Muscle layer of duodenum (tissue), 2 donors: ENCODE measurements around the gene HABP4.

Experiments
- H3K27ac ChIP-seq: one replicate; pipeline ENCODE4 v1.7.0; 2013; ENCODE audit warnings: mild to moderate bottlenecking, low read length
- H3K27me3 ChIP-seq: one replicate; pipeline ENCODE4 v1.7.0; 2013; ENCODE audit warnings: low read depth, mild to moderate bottlenecking, control low read depth, low read length
- H3K36me3 ChIP-seq, 2 donors: one replicate each; pipeline ENCODE4 v1.7.0; 2013; ENCODE audit warnings: low read length in 2 of 2, control low read depth in 1 of 2, mild to moderate bottlenecking in 1 of 2; ENCODE audit not compliant: insufficient read depth in 2 of 2, control insufficient read depth in 1 of 2
- H3K4me1 ChIP-seq, 2 donors: one replicate each; pipeline ENCODE4 v1.7.0; 2013; ENCODE audit warnings: low read length in 2 of 2, mild to moderate bottlenecking in 2 of 2, control low read depth in 1 of 2, moderate library complexity in 1 of 2; ENCODE audit not compliant: insufficient read depth in 2 of 2, control insufficient read depth in 1 of 2
- H3K4me3 ChIP-seq, 2 donors: one replicate each; pipeline ENCODE4 v1.7.0; 2013; ENCODE audit warnings: low read length in 2 of 2, low read depth in 1 of 2, mild to moderate bottlenecking in 1 of 2
- H3K9me3 ChIP-seq, 2 donors: one replicate each; pipeline ENCODE4 v1.7.0; 2013; ENCODE audit warnings: low read length in 2 of 2, control low read depth in 1 of 2, mild to moderate bottlenecking in 1 of 2; ENCODE audit not compliant: control insufficient read depth in 1 of 2
- donor health status: healthy.

HABP4 gene

DNA sequence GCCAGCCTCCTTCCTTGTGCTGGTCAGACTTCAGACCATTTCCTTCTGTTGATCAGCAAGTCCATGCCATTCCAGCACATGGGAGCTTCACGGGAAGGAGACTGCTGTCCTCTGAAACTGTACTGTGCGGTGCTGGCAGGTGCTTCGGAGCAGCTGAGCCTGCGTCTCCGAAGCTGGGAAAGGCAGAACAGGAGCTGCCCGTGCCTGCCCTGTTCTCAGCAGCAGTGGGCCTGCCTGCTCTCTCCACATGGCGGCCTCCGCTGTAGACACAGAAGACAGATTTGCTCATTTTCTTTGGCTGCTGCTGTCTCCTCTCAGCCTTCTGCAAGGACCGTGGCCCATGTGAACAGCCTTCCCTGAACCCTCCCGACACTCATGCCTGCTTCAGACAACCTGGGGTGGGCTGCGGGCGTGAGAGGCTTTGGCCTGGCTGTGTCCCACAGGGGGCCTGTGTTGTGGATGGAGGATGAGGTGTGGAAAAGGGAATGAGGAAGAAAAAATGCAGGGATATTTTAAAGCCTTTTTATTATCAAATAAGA lies 43.1 kb downstream of the HABP4 start:
- Histone ChIP-seq H3K36me3 (peaks cover 7 to 36% of the 10 kb centered on the region in 2 donors), H3K27ac (no peak overlapping the region)

DNA sequence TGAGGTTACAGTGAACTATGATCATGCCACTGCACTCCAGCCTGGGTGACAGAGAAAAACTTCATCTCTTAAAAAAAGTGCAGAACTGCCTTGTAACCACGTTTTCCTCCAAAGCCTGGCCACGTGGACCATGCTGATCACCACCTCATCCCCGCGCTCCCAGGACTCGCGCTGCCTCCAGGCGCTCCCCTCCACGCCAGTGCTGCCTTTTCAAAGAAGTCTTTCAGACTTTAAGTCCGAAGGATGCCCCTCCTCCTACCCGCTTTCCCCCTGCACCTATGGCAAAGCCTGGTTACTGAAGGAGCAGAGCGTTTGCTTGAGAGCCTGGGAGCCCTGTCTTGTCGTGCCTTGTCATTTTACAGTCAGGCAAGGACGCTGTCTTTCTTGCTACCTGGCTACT lies 43.8 kb downstream of the HABP4 start:
- H3K9me3 ChIP-seq: no peaks in the 10 kb centered on the region
- no peak overlapping the region for H3K27ac ChIP-seq
- peaks cover 7 to 29% of the 10 kb centered on the region in 2 donors for H3K36me3 ChIP-seq
- H3K4me1 ChIP-seq: no peaks in the 10 kb centered on the region
- no peak overlapping the region for H3K4me3 ChIP-seq
- no peaks in the 10 kb centered on the region for H3K27me3 ChIP-seq

More for the DNA sequence above, 43.1 kb downstream of the HABP4 start:
- H3K27me3 ChIP-seq: no peaks in the 10 kb centered on the region
- H3K9me3 ChIP-seq: no peaks in the 10 kb centered on the region
- no peaks in the 10 kb centered on the region for H3K4me1 ChIP-seq
- H3K4me3 ChIP-seq: no peak overlapping the region

- Histone ChIP-seq H3K4me1 (no peaks in the 10 kb centered on the region), H3K36me3 (peaks cover 7 to 25% of the 10 kb centered on the region in 2 donors), H3K27me3 (no peaks in the 10 kb centered on the region), H3K27ac (no peak overlapping the region), H3K4me3 (no peak overlapping the region), H3K9me3 (no peaks in the 10 kb centered on the region)
These were observed 44.3 kb downstream of the HABP4 start for GRCh38 chr9:96494215-96494800.

DNA sequence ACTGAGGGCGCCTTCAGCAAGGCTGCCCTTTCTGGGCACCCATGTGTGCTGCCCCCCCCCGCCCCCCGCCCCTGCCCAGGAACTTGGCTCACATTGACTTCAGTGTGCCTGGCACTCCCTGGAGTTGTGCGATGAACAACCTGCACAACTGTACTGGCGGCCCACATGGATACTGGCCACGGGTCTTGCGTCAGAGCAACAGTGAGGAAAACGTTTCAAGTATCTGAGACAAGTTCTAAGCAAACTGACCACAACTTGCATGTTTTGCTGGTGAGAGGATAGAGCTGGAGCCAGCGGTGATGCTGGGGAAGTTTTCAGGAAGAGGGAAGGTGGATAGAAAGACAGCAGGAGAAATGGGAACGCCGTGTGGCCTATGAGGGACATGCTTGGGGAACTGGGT lies 45.4 kb downstream of the HABP4 start:
- no peak overlapping the region for H3K4me3 ChIP-seq
- no peaks in the 10 kb centered on the region for H3K27me3 ChIP-seq
- H3K9me3 ChIP-seq: no peaks in the 10 kb centered on the region
- H3K27ac ChIP-seq: no peak overlapping the region
- peaks cover 0 to 21% of the 10 kb centered on the region in 2 donors for H3K36me3 ChIP-seq
- no peaks in the 10 kb centered on the region for H3K4me1 ChIP-seq

DNA sequence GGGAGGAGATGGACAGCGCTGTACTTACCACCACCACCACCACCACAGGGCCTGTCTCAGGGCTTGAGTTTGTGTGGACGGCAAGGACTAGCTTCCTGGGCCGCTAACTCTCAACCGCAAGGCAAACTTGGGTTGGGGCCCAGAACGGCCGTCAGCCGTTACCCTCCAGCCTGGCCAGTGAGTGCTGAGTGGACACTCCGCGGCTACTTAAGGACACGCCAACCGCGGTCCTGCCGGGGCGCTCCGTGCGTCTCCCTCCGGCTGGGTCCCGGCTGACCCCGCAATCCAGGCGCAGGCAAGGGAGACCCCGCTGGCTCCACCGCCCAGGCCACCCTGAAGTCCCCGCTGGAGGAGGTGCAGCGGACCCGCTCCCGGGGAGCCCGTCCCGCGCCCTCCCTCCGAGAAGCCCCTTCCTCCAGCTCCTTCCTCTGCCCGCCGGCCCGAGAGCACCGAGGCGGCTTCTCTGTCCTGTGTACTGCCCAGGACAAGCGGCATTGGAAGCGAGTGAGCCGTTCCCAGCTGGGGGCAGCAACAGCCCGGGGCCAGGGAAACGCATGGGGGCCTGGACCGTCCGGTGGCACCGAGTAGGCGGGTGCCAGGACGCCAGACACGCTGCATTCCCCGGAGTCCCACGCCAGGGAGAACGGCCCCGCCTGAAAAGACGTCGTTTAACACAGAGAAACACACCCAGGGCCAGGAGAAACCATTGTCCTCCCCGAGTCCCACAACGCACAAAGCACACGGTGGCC lies 46.6 kb downstream of the HABP4 start:
- Histone ChIP-seq H3K36me3 (peaks cover 0 to 13% of the 10 kb centered on the region in 2 donors), H3K27ac (no peak overlapping the region), H3K27me3 (no peaks in the 10 kb centered on the region), H3K9me3 (no peaks in the 10 kb centered on the region), H3K4me3 (no peak overlapping the region), H3K4me1 (no peaks in the 10 kb centered on the region)

DNA sequence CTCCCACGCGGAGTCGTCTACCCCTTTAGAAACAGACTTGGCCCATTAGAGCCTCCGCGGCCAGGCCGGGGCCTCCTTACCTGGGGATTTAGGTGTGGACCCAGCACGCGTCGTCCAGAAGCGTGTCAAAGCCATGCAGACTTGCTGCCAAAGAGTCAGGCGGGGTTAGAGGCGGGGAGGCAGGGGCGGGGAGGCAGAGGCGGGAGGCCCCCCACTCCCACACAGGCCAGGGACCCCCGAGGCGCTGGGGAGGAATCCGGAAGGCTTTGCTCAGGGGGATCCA lies 47.1 kb downstream of the HABP4 start:
- H3K4me3 ChIP-seq: no peak overlapping the region
- no peaks in the 10 kb centered on the region for H3K9me3 ChIP-seq
- peaks cover 0 to 8% of the 10 kb centered on the region in 2 donors for H3K36me3 ChIP-seq
- no peaks in the 10 kb centered on the region for H3K27me3 ChIP-seq
- no peak overlapping the region for H3K27ac ChIP-seq
- no peaks in the 10 kb centered on the region for H3K4me1 ChIP-seq

DNA sequence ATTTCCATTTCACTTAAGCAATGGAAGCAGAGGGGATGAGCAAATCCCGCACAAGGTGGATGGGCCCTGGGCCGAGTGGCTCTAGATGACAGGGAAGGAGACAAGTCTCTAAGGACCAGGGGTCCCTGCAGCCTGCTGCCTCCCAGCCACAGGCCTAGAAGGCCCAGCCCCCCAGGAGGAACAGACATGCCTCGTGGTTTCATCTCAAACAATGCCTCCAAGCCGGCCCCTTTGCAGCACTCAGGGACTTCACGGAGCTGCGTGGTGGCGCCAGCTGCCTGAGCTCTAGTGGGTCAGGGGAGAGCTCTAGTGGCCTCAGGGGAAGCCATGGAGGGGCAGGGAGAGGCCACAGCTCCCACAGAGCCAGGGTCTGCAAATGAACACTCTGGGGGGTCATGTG lies 48.8 kb downstream of the HABP4 start:
- Histone ChIP-seq H3K9me3 (no peaks in the 10 kb centered on the region), H3K27me3 (no peaks in the 10 kb centered on the region), H3K27ac (no peak overlapping the region), H3K4me3 (no peak overlapping the region), H3K36me3 (peaks cover 0 to 6% of the 10 kb centered on the region in 2 donors), H3K4me1 (no peaks in the 10 kb centered on the region)

DNA sequence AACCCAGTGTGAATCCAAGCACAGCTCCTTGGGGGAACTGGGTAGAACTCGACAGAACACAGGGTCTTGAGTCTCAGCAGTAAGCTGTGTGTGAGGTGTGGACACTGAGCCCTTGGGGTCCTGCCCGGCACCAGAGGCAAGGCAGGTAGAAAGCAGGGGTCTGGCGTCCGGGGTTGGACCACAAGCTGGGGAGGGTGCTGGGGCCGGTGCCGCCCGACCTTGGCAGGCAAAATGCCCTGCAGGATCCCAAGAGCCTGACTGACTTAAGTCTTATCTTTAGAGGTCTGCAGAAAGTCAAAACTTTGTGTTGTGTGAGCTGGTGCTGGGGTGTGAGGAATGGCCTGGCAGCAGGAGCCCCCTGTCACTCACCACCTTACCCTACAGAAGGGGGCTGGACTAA lies 49.3 kb downstream of the HABP4 start:
- no peak overlapping the region for H3K27ac ChIP-seq
- no peak overlapping the region for H3K4me3 ChIP-seq
- no peaks in the 10 kb centered on the region for H3K4me1 ChIP-seq
- H3K27me3 ChIP-seq: no peaks in the 10 kb centered on the region
- no peaks in the 10 kb centered on the region for H3K9me3 ChIP-seq
- peaks cover 0 to 10% of the 10 kb centered on the region in 2 donors for H3K36me3 ChIP-seq

GRCh38 chr9:96500696-96501632 lies 51.0 kb downstream of the HABP4 start:
- H3K27ac ChIP-seq: no peak overlapping the region
- no peak overlapping the region for H3K4me3 ChIP-seq
- H3K27me3 ChIP-seq: no peaks in the 10 kb centered on the region
- H3K4me1 ChIP-seq: no peaks in the 10 kb centered on the region
- H3K36me3 ChIP-seq: peaks cover 0 to 13% of the 10 kb centered on the region in 2 donors
- H3K9me3 ChIP-seq: no peaks in the 10 kb centered on the region

DNA sequence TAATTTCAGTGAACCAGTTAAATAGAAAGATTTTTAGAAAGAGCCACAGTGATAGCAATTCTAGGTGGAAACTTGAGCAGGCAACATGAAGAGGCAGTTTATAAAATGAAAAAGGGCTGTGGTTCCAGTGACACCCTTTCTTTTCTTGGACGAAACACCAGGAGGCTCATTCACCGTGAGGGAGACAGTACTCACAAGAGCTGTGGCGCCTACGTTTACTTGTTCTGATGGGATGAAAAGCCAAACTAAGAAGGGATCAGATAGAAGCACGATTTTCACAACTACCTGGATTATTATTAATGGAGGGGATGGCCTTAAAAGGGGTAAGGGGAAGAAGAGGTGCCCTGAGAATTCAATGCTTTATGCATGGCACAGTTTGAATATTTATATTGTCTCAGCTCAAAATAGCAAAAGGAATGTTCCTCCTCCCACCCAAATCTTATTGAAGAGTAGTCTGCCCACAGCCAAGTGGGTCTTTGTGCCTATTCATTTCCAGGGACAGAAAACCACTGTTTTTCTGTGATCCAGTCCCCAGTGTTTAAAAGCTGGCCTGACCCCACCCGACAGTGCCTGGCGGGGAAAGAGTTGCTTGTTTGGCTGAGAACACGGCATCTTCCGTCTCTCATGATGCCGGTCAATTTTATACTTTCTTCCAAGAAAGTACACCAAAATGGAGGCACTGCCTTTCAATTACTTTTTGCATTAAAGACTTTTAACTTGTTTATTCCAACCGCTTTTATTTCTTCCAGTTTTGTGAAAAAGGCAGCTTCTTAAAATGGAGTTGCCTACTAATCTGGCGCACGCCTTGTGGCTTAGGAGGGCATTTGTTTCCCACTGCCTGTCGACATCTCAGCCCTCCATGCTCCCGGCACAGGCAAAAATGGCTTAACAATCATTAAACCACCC lies 51.9 kb downstream of the HABP4 start:
- Histone ChIP-seq H3K9me3 (no peaks in the 10 kb centered on the region), H3K4me3 (no peak overlapping the region), H3K27ac (no peak overlapping the region), H3K4me1 (no peaks in the 10 kb centered on the region), H3K36me3 (peaks cover 0 to 13% of the 10 kb centered on the region in 2 donors), H3K27me3 (no peaks in the 10 kb centered on the region)
